Muscle layer of colon (tissue), 2 donors: Measurements from ENCODE around the gene HSPB7.

Source experiments
- H3K27ac ChIP-seq: one replicate; pipeline ENCODE4 v1.7.0; 2013; ENCODE audit warnings: low read depth, mild to moderate bottlenecking, low read length, moderate library complexity
- H3K27me3 ChIP-seq, 2 donors: one replicate each; pipeline ENCODE4 v1.7.0; 2013; ENCODE audit warnings: low read length in 2 of 2, mild to moderate bottlenecking in 2 of 2; ENCODE audit not compliant: insufficient read depth in 2 of 2, control insufficient read depth in 1 of 2
- H3K36me3 ChIP-seq: one replicate; pipeline ENCODE4 v1.7.0; 2013; ENCODE audit warnings: mild to moderate bottlenecking, low read length; ENCODE audit not compliant: insufficient read depth
- H3K4me1 ChIP-seq: one replicate; pipeline ENCODE4 v1.7.0; 2013; ENCODE audit warnings: mild to moderate bottlenecking, low read length; ENCODE audit not compliant: insufficient read depth
- H3K4me3 ChIP-seq, 2 donors: one replicate each; pipeline ENCODE4 v1.7.0; 2013; ENCODE audit warnings: low read length in 2 of 2, low read depth in 1 of 2, mild to moderate bottlenecking in 1 of 2, moderate library complexity in 1 of 2
- H3K9ac ChIP-seq: one replicate; pipeline ENCODE4 v1.7.0; 2013; ENCODE audit warnings: low read length
- H3K9me3 ChIP-seq: one replicate; pipeline ENCODE4 v1.7.0; 2013; ENCODE audit warnings: mild to moderate bottlenecking, low read length
- donor health status: abdominal sarcoma.
- donor health status: Adenocarcinoma of cecum.

HSPB7 gene

GRCh38 chr1:15997076-15997585 is 20.7 kb downstream of the HSPB7 start:
- no peaks in the 10 kb centered on the region for H3K36me3 ChIP-seq

GRCh38 chr1:15994590-15995351 is 23.1 kb downstream of the HSPB7 start:
- Histone ChIP-seq H3K27me3 (no peaks in the 10 kb centered on the region), H3K9ac (no peak overlapping the region), H3K27ac (no peak overlapping the region)

More at GRCh38 chr1:15997076-15997585, 20.7 kb downstream of the HSPB7 start:
- Histone ChIP-seq H3K27me3 (no peaks in the 10 kb centered on the region), H3K9me3 (no peaks in the 10 kb centered on the region), H3K9ac (no peak overlapping the region), H3K27ac (no peak overlapping the region), H3K4me3 (no peak overlapping the region), H3K4me1 (no peaks in the 10 kb centered on the region)

DNA sequence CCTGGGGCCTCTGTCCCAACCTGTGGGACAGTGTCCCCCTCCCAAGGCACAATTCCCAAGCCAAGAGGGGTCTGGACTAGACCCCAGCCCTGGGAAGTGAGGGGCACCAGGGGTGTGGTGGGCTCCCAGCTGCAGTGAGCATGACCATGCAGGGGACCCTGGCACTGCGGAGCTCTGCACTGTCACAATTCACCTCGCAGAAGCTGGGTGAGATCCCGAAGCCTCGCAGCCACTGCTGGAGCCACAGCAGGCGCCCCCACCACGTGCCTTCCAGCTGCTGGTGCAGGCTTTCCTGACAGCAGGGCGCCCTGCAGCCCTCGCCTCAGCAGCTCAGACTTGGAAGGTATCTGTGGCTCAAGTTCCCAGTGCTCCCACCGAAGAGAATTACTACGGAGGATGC is 23.8 kb downstream of the HSPB7 start:
- Histone ChIP-seq H3K27me3 (no peaks in the 10 kb centered on the region), H3K27ac (no peak overlapping the region), H3K4me1 (no peaks in the 10 kb centered on the region), H3K4me3 (no peak overlapping the region), H3K9ac (no peak overlapping the region), H3K9me3 (no peaks in the 10 kb centered on the region), H3K36me3 (no peaks in the 10 kb centered on the region)

More at GRCh38 chr1:15994590-15995351, 23.1 kb downstream of the HSPB7 start:
- Histone ChIP-seq H3K9me3 (no peaks in the 10 kb centered on the region), H3K36me3 (no peaks in the 10 kb centered on the region), H3K4me1 (no peaks in the 10 kb centered on the region), H3K4me3 (no peak overlapping the region)

GRCh38 chr1:15993666-15994065 is 24.2 kb downstream of the HSPB7 start:
- Histone ChIP-seq H3K27ac (no peak overlapping the region), H3K9ac (no peak overlapping the region), H3K27me3 (no peaks in the 10 kb centered on the region), H3K9me3 (no peaks in the 10 kb centered on the region), H3K4me1 (no peaks in the 10 kb centered on the region), H3K36me3 (no peaks in the 10 kb centered on the region), H3K4me3 (no peak overlapping the region)

GRCh38 chr1:15992582-15993500 is 25.0 kb downstream of the HSPB7 start:
- Histone ChIP-seq H3K36me3 (no peaks in the 10 kb centered on the region), H3K27me3 (no peaks in the 10 kb centered on the region), H3K4me1 (no peaks in the 10 kb centered on the region), H3K4me3 (no peak overlapping the region), H3K9ac (no peak overlapping the region), H3K27ac (no peak overlapping the region), H3K9me3 (no peaks in the 10 kb centered on the region)

- Histone ChIP-seq H3K9me3 (no peaks in the 10 kb centered on the region), H3K4me1 (no peaks in the 10 kb centered on the region), H3K9ac (no peak overlapping the region), H3K27me3 (no peaks in the 10 kb centered on the region), H3K4me3 (no peak overlapping the region), H3K27ac (no peak overlapping the region), H3K36me3 (no peaks in the 10 kb centered on the region)
These were observed 25.7 kb downstream of the HSPB7 start for GRCh38 chr1:15992187-15992553.

DNA sequence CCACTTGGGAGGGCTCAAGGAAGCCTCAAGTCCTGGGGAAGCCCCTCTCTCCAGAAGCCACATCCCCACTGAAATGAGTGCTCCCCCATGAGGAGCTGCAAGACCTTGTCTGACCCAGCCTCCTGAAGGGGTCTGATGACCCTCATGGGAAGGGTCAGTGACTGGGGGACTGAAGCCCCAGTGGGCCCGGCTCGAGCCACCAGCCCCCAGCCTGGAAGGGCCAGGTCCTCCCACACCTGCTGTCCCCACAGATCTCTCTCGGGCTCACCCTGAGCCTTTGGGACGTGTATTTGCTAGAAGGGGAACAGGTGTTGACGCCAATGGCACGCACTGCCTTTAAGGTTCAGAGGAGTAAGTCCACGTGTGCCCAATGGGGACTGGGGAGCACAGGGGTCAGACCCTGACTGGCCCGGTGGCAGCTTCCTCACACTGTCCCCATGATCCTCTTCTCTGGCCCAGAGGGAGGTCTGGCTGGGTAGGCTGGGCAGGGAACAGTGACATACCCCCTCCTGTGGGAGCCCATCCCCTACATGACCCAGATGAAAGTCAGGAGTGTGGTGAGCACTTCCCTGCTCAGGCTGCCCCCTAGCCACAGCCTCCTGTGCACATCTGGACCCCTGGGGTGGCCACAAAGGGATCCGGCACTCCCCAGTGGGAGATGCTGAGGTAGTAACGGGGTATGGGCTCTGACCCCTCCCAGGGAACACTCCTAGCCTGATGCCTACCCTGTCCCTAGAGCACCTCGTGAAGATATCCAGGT is 26.2 kb downstream of the HSPB7 start:
- no peaks in the 10 kb centered on the region for H3K36me3 ChIP-seq
- no peak overlapping the region for H3K27ac ChIP-seq
- no peak overlapping the region for H3K9ac ChIP-seq
- no peaks in the 10 kb centered on the region for H3K9me3 ChIP-seq
- H3K4me1 ChIP-seq, result no peaks in the 10 kb centered on the region
- no peak overlapping the region for H3K4me3 ChIP-seq
- H3K27me3 ChIP-seq, result no peaks in the 10 kb centered on the region

GRCh38 chr1:15989776-15990175 is 28.1 kb downstream of the HSPB7 start:
- Histone ChIP-seq H3K4me1 (no peaks in the 10 kb centered on the region), H3K27ac (no peak overlapping the region), H3K4me3 (no peak overlapping the region), H3K9ac (no peak overlapping the region), H3K27me3 (no peaks in the 10 kb centered on the region), H3K9me3 (no peaks in the 10 kb centered on the region), H3K36me3 (no peaks in the 10 kb centered on the region)

- no peaks in the 10 kb centered on the region for H3K4me1 ChIP-seq
- H3K9me3 ChIP-seq, result no peaks in the 10 kb centered on the region
- H3K36me3 ChIP-seq, result no peaks in the 10 kb centered on the region
- no peak overlapping the region for H3K9ac ChIP-seq
- H3K27ac ChIP-seq, result no peak overlapping the region
- no peak overlapping the region for H3K4me3 ChIP-seq
- no peaks in the 10 kb centered on the region for H3K27me3 ChIP-seq
These were observed 28.7 kb downstream of the HSPB7 start for GRCh38 chr1:15988856-15989736.

DNA sequence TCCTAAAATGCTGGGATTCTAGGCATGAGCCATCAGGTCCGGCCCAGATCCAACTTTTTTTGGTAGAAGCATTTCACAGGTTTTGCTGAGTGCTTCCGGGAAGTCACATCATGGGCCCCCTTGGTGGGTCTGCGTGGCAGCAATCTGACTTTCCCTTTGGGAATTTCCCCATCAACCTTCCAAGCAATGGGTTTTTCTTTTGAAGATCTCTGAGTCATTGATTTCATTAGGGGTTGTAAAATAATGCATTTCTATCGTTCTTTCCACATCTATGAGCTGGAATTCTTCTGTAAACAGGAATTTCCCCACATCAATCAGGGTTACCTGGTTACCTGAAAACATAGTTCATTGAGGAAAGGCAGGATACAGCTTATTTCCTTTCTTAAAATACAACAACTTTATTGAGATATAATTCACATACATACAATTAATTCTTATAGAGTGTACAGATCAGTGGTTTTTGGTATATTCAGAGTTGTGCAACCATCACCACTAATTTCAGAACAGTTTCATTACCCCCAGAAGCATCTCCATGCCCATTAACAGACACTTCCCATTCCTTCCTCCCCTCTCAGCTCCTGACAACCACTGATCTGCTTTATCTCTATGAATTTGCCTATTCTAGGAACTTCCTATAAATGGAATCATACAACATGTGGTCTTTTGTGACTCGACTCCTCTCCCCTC is 32.1 kb downstream of the HSPB7 start:
- no peaks in the 10 kb centered on the region for H3K36me3 ChIP-seq
- no peak overlapping the region for H3K4me3 ChIP-seq
- H3K27me3 ChIP-seq, result no peaks in the 10 kb centered on the region

More for the DNA sequence above, 32.1 kb downstream of the HSPB7 start:
- Histone ChIP-seq H3K9me3 (no peaks in the 10 kb centered on the region), H3K27ac (no peak overlapping the region), H3K4me1 (no peaks in the 10 kb centered on the region), H3K9ac (no peak overlapping the region)
